NCI-H345 treated with DMSO at 0.1 percent for 48 hours (cell line): ENCODE results near the gene SUB1.
"Not testable (repeated sequence)": the region's sequence is repeated elsewhere in the genome, so short reads cannot be mapped to it uniquely, and the experiment has no call there.

Experiments
- DNase-seq: peaks from one replicate; lab custom pipeline; 2025; ENCODE audit not compliant: unreplicated experiment; lab: John Stamatoyannopoulos, UW

The SUB1 gene

DNA sequence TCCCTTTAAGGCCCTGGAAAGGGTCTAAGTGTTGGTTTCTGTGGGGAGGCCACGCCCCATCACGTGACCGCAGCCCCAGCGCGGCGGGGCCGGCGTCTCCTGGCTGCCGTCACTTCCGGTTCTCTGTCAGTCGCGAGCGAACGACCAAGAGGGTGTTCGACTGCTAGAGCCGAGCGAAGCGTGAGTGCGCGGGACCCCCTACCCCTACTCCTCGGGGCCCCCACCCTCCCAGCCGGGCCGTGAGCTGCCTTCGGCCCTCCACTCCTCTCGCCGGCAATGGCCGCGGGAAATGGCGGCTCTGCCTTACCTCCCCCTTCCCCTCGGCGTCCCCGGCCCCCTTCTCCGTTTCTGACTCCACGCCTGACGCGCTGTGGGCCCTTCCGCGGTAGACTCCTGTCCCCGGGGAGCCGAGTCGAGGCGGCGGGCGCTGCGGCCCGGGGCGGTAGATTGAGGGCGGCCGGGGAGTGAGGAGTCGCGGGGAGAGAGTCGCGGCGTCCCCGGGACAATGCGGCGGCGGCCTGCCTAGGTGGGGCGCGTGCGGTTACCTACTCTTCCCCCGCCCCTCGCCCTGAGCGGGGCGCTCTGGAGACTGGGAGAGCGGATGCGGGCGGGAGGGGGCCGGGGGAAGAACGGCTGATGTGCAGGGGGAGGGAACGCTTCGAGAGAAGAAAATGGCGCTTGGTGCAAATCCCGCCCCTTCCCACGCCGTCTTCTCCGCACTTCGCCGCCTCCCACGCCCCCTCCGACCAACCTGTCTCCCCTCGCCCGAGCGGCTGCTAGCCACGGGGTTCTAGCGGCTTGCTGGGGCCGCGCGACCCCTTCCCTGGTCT, at the start of gene SUB1:
SUB1 (plus strand) TSS at position 112 of the 830 bp plus-strand sequence. CDS start 2,956 bp downstream, outside the sequence.
- peak; percentile 88 for DNase-seq

DNA sequence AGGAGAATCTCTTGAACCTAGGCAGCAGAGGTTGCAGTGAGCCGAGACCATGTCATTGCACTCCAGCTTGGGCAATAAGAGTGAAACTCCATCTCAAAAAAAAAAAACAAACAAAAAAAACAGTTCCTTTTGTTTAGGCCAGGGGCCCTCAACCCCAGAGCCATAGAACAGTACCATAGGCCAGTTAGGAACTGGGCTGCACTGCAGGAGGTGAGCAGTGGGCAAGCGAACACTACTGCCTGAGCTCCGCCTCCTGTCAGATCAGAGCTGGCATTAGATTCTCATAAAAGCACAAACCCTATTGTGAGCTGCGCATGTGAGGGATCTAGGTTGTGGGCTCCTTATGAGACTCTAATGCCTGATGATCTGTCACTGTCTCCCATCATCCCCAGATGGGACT, 49.1 kb upstream of the SUB1 start:
- DNase-seq = no peak

DNA sequence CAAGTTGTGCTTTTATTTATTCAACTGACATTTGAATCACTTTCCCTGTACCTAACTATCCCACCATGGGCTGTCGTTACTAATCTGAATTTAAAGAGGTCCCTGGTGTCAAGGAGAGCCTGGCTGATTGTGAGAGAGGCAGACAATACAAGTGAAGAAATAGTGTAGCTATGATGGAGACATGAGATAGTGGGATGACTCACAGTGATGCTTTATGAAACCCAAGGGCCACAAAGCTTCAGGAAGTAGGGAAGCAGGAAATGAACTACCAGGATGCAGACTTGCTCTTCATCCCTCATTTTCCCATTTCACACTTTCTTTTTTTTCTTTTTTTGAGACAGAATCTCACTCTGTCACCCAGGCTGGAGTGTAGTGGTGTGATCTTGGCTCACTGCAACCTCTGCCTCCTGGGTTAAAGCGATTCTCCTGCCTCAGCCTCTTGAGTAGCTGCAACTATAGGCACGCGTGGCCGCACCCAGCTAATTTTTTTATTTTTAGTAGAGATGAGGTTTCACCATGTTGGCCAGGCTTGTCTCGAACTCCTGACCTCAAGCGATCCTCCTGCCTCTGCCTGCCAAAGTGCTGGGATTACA, 47.8 kb upstream of the SUB1 start:
- not testable (repeated sequence) for DNase-seq

DNA sequence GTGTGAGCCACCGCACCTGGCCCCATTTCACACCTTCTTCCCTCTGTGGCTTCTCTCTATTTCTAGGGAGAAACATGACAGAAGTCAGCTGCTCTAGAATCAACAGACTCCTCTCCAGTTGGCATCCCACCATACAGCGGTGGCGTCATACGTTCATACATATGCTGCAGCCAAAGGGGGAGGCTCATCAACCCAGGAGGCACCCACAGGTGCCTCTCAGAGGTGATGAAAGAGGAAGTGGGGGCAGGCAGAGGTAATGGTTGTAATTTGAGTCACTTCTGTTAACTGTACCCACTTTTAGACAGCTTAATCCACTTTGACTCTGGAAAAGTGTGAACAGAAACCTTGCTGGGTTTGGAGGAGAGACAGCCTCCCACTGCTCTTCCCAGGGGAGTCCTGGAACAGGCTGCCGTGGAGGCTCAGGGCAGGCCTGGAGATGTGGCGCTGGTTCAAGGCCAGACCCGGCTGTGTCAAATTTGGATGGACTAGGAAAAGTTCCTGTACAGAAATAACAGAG, 47.3 kb upstream of the SUB1 start:
- no peak for DNase-seq

DNA sequence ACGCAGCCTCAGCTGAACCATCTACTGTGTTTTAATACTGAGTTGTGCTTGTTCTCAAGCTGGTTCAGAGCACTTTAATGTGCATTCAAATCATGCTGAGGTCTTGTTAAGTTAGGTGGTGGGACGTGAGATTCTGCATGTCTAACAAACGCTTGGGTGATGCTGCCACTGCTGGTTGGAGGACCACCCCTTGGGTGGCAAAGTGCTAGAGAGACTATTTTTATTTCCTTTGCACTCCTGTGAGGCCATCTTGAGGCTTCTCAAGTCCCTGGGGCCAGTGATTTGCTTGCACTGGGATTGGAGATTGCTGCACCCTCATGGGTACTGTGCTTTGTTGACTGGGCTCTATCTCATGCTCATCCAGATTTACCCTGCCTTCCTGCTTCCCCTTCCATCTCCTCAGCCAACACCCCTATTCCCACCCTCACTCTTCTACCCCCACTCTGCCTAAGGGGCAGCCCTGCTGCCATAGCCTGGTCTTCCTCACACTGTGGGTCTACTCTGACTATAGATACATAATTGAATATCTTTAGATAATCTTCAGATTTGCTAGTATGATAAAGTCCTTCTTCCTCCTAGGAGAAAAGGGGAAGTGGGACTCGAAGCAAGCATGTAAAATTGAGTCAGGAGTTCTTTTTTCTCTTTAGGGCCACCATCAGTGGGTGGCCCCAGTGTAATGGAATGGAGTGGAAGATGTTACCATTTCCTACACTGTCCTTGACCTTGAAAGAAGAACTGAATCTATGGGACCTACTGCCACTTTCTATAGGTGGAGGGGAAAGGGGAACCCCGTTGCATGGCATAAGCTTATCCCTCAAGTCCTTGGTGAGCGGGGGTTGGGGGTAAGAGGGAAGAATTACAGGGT, 45.1 kb upstream of the SUB1 start:
- no peak for DNase-seq

DNA sequence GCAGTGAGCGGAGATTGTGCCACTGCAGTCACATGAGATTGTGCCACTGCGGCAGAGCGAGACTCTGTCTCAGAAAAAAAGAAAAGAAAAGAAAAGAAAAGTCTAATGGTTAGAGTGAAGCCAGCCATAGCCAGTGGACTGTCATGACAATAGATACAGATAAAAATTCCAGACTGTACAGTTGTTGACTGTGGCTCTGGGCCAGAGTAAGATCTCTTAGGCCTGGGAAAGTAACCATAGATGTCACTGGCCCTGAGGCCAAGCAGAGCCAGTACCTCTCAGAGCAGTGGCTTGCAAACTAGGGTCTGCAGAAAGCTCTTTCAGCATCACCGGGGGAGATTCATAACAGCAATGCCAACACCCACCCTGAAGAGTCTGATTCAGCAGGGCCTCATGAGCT, 44.1 kb upstream of the SUB1 start:
- DNase-seq = no peak

DNA sequence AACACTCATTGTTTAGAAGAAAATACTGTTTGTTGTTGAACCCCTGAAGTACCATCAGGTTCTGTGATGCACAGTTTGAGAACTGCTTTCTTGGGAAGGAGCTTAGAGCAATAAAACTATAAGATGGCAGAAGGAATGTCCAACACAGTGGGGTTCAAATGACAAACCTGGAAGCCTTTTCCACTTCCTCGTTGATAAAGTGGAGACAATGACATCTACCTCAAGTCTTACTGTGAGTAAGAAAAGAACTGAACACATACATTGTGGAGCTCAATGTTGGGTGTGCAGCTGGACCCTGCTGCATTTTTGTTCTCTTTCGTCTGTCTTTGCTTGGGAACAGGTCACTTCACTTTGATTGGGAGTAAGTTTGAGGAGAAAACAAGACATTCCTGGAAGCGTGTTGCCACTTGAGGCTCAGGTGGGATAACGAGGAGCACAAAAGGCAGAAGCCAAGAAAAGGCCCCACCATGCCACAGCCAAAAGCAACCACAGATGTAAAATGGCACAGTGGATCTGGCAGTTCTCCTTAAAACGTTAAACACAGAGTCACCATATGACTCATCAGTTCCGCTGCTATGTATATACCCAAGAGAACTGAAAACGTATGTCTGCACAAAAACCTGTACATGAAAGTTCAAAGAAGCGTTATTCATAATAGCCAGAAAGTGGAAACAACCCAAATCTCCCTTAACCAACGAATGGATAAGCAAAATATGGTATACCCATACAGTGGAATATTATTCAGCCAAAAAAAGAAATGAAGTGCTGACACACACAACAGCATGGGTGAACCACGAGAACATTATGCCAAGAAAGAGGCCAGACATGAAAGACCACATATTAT, 42.9 kb upstream of the SUB1 start:
- DNase-seq = no peak

DNA sequence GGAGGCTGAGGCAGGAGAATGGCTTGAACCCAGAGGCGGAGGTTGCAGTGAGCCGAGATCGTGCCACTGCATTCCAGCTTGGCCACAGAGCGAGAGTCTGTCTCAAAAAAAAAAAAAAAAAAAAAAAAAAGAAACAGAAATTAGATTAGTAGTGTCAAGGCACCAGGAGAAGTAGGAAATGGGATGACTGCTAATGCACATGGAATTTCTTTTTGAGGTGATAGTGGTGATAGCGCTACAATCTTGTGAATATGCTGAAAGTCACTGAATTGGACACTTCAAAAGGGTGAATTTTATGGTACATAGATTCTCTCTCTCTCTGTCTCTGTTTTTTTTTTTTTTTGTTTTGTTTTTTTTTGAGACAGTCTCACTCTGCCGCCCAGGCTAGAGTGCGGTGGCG, 42.1 kb upstream of the SUB1 start:
- DNase-seq = no peak

DNA sequence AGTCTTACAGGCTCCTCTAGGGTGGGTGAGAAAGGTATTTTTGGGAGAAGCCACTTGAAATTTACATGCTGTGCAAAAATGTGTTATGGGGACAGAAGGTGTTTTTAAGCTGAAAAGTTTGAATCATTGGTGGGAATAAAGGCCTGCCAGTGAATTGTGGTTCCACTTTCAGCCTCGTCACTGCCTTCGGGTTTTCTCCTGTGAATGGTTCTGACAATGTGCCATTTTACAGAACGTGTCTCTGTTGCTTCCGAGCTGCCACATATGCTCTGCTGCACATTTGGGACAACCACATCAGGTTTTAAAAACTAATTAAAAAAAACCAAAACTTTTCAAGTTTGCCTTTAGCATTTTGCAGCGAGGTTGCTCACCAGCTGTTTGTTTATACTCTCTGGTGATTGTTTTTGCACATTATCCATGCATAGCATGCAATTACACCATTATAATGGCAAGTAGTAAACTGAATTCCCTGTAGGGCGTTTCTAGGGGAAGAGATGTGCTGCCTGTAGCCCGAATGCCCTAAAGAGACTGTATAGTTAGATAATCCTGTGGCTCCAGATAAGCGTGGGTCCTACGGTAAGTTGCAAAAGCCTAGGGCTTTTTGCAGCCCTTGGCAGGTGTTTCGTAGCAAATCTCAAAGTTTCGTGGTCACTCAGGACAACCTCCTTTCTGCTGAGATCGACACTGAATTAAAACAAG, 40.1 kb upstream of the SUB1 start:
- no peak for DNase-seq

DNA sequence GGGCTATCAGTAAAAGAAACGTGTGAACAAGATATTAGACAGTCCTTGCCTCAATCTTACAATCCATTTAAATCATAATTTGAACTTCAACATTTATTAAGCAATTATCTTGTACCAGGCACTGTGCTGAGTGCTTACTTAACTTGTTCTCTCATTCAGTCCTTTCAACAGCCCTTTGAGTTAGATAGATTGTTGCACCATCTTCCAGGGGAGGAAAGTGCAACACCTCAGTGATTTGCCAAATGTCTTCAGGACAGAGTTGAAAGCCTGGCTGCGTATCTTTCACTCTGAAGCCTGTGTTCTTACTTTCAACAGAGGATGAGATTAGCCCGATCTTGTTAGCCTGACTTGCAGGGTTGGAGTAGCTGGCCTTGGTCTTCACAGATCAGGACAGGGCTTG, 34.2 kb upstream of the SUB1 start:
- no peak for DNase-seq

DNA sequence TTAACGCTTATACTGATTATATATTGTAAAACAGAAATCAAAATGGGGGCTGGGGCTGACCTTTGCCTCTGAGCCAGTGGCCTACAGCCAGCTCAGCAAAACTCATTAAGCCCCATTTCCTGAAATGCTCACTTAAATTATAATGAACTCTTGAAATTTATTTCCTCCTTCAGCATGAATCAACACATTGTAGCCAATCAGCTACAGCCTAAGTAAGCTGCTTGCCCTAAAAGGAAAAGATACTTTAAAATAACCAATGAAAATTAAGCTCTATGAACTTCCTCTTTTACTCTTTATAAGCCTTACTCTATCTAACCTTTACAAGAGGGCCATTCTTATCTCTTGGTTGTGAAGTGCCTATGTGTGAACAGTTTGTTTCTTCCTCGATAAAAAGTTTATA, 33.5 kb upstream of the SUB1 start:
- no peak for DNase-seq

DNA sequence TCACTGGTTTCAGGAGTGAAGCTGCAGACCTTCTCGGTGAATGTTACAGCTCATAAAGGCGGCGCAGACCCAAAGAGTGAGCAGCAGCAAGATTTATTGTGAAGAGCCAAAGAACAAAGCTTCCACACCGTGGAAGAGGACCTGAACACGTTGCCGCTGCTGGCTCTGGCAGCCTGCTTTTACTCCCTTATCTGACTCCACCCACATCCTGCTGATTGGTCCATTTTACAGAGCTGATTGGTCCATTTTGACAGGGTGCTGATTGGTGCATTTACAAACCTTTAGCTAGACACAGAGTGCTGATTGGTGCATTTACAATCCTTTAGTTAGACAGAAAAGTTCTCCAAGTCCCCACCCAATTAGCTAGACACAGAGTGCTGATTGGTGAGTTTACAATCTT, 32.9 kb upstream of the SUB1 start:
- DNase-seq = not testable (repeated sequence)

DNA sequence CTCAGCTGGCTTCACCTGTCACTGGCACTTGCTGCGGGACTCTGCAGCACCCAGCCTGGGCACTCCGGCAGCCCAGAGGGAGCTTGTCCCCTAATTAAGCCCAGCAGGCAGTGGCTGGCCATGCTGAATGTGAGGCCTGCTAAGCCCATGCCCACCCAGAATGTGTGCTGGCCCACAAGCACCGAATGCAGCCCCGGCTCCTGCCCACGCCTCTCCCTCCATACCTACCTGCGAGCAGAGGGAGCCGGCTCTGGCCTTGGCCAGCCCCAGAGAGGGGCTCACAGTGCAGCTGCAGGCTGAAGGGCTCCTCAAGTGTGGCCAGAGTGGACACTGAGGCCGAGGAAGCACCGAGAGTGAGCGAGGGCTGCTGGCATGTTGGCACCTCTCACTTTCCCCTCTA, 32.4 kb upstream of the SUB1 start:
- no peak for DNase-seq

DNA sequence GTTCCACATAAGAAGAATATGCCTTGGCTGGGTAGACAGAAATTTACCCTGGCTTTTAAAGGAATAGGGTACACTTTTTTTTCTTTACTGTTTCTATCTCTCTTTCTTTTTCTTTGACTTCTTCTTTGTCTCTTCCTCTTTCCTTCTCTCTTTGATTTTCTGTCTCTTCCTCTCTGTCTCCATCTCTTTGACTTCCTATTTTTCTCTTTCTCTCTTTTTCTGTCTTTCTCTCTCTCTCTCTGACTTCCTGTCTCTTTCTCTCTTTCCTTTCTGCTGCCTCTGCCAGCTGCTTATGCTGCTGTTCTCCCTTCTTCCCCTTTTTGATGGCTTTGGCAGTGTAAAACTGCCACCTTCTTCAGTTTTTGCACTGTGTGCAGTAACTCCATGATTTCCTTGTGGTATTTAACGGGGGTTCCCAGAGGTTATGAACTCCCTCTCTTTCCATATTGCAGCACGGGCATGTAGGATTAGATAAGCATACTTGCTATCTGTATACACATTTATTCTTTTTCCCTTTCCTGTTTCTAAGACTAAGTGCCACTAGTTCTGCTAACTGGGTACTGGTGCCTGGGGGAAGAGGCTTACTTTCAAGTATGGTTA, 31.1 kb upstream of the SUB1 start:
- not testable (repeated sequence) for DNase-seq

DNA sequence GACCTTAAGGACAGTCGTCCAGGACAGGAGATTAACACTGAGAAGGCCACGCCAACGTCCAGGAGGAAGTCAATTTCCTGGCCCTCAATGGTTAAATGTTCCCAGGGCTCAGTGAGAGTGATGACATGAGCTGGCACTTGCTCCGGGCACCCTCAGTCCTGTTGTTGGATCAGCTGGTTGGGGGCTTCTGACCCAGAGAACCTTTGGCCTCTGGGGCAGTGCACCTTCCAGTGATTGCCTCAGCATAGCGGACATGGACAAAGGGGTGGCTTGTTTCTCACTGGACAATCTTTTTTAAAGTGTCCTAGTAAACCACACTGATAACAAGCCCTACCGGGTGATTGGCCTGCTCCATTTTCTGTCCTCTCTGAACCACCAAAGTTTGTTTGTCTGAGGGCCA, 28.8 kb upstream of the SUB1 start:
- not testable (repeated sequence) for DNase-seq

DNA sequence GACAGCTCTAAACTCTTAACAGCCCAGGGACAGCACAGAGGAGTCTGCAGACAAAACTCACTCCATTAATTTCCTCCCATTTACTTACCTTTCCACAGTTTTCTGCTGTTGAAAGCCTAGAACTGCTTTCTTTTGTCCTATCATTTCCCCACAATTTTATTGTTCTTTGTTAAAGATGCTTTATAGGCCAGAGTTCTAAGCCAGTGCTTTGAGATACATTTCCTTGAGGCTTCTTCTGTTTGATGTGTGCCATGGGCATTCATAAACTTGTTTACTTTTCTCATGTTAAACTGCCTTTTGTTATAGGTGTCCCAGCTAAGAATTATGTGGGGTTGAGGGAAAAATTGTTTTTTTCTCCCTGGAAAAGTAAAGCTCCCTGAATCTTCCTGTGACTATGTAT, 25.9 kb upstream of the SUB1 start:
- DNase-seq = no peak

DNA sequence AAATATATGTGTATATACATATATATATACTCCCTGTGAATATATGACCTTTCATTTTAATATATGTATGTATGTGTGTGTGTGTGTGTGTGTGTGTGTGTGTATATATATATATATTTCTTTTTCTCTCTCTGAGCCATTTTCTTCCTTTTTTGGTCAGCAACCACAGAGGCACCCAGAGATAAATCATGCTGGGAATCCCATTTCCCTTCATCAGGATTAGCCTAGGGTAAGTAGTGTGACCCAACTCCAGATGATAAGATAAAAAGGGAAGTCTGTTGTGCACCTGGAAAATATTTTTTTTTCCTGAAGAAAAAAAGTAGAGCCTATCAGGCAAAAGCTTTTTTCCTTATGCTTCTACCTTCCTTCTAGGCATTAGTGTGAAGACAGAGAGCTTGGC, 25.4 kb upstream of the SUB1 start:
- no peak for DNase-seq

DNA sequence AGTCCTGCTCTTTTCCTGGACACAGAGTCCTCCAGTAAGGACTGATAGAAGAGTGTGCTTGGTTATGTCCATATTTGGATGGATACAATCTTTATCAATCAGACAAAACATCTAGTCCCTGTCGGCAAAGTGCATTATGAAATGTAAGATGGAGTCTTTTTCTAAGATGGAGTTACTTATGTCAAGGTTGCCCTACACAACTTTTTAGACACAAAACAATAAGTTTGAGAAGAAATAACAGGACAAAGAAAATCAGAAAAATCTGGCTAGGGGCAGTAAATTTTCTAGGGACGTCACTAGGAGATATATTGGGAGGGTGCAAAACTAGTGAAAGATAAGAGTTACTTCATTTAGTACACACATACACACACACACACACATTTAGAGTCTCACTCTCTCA, 23.3 kb upstream of the SUB1 start:
- no peak for DNase-seq

DNA sequence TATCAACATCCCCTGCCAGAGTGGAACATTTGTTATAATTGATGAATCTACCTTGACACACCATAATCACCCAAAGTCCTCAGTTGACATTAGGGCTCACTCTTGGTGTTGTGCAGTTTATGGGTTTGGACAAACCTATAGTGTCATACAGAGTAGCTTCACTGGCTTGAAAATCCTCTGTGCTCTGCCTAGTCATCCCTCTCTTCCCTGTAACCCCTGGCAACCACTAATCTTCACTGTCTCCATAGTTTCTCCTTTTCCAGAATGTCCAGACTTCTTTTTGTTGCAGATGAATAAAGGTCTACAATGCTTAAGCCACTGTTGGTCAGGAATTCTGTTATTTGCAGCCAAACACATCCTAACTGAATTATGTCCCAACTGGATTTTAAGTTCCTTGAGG, 22.5 kb upstream of the SUB1 start:
- no peak for DNase-seq

DNA sequence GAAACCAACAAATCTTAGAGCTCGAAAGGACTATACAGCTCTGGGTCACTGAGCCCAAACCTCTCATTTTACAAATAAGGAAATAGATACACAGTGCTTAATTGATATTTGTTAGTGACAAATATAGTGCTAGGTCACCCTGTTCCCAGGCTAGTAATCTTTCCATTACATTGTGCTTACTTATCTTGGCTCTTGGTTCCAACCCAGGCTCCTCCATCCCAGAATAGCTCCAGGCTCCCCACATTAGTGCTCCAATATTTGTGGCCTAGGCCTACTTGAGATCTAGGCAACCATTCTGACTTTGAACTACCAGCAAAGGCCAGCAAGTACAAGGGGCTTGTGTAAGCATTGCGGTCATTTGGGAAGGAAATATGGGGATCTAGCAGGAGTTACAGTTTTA, 21.7 kb upstream of the SUB1 start:
- no peak for DNase-seq
